GM23338 (cell line): ENCODE data around the gene IL26.

Source experiments
- CTCF ChIP-seq, 2 experiments: fragments of 200-600 bp in 1 of 2; sonication (generic) in 1 of 2; conservative IDR thresholded peaks; 2 replicates each; pipeline versions ENCODE4 v1.5.1 to v1.6.1; 2016 to 2017; ENCODE audit warnings: antibody characterized with exemption in 2 of 2, low read depth in 2 of 2, mild to moderate bottlenecking in 2 of 2, moderate library complexity in 1 of 2
- ETS1 ChIP-seq: IDR thresholded peaks from 2 replicates; pipeline ENCODE4 v1.6.1; 2016; ENCODE audit warnings: antibody characterized with exemption
- EZH2 ChIP-seq: fragments of 200-600 bp; sonication (generic); IDR thresholded peaks from one replicate; pipeline ENCODE4 v1.8.0; 2017; ENCODE audit warnings: antibody characterized with exemption, mild to moderate bottlenecking, low read depth; ENCODE audit not compliant: unreplicated experiment
- JUNB ChIP-seq: IDR thresholded peaks from one replicate; pipeline ENCODE4 v1.6.1; 2016; ENCODE audit warnings: antibody characterized with exemption; ENCODE audit not compliant: unreplicated experiment
- NANOG ChIP-seq: IDR thresholded peaks from 2 replicates; pipeline ENCODE4 v1.6.1; 2016; ENCODE audit warnings: antibody characterized with exemption, borderline replicate concordance
- POLR2AphosphoS5 ChIP-seq: IDR thresholded peaks from 2 replicates; pipeline ENCODE4 v1.6.1; 2016; ENCODE audit warnings: antibody characterized with exemption, low read depth
- REST ChIP-seq: IDR thresholded peaks from one replicate; pipeline ENCODE4 v1.6.1; 2018; ENCODE audit warnings: antibody characterized with exemption; ENCODE audit not compliant: unreplicated experiment
- STAT1 ChIP-seq: IDR thresholded peaks from one replicate; pipeline ENCODE4 v1.6.1; 2016; ENCODE audit warnings: antibody characterized with exemption; ENCODE audit not compliant: unreplicated experiment
- ZNF114 ChIP-seq: fragments of 250-450 bp; sonication (Bioruptor Pico); IDR thresholded peaks from 2 replicates; pipeline ENCODE4 v1.5.0; 2020; ENCODE audit warnings: mild to moderate bottlenecking, moderate library complexity
- ZNF331 ChIP-seq: fragments of 250-450 bp; sonication (Bioruptor Pico); IDR thresholded peaks from 2 replicates; pipeline ENCODE4 v1.5.0; 2020; ENCODE audit warnings: low read depth, mild to moderate bottlenecking, moderate library complexity

GRCh38 chr12:68189821-68190242 is 35.8 kb downstream of the IL26 start:
- no peak for TF ChIP-seq JUNB
- no peak for TF ChIP-seq ZNF331 (CRISPR knock-in tag)
- TF ChIP-seq CTCF (conservative IDR thresholded peaks at IDR 0.05; ENCODE audit: low read depth in 2 of 2): no peak
- no peak for TF ChIP-seq EZH2
- TF ChIP-seq POLR2AphosphoS5: no peak
- no peak for TF ChIP-seq STAT1
- TF ChIP-seq REST: no peak
- TF ChIP-seq NANOG: no peak
- no peak for TF ChIP-seq ZNF114 (CRISPR knock-in tag)
- no peak for TF ChIP-seq ETS1
